Mesothelial cell of epicardium (in vitro differentiated cells): ENCODE data around the gene SLC38A3. TPM values are rescaled to one million over a fixed set of nuclear protein-coding genes. Genes with fewer than 3 reads are reported as not detected.

Source experiments
- DNase-seq, 2 experiments: peaks; one replicate each; pipeline ENCODE4 v3.0.0; 2021; ENCODE audit warnings: low spot score in 2 of 2; ENCODE audit not compliant: unreplicated experiment in 2 of 2
- H3K27ac Mint-ChIP-seq: 2 replicates; pipeline ENCODE4 v1.8.0; 2021; ENCODE audit warnings: mixed read lengths
- H3K27me3 Mint-ChIP-seq: 2 replicates; pipeline ENCODE4 v1.8.0; 2021; ENCODE audit warnings: low read depth, mixed read lengths
- H3K36me3 Mint-ChIP-seq: 2 replicates; pipeline ENCODE4 v1.8.0; 2021; ENCODE audit warnings: mixed read lengths
- H3K4me1 Mint-ChIP-seq: 2 replicates; pipeline ENCODE4 v1.8.0; 2021; ENCODE audit warnings: mixed read lengths
- H3K4me3 Mint-ChIP-seq: 2 replicates; pipeline ENCODE4 v1.8.0; 2021; ENCODE audit warnings: mild to moderate bottlenecking, moderate library complexity, mixed read lengths
- H3K9me3 Mint-ChIP-seq: 2 replicates; pipeline ENCODE4 v1.8.0; 2021; ENCODE audit warnings: mixed read lengths
- total RNA-seq: library from RNA; stranded (reverse); gene quantifications from 3 replicates; pipeline ENCODE4 v1.2.1, GENCODE V29; 2021
- TF ChIP-seq, protein P1 (sequence below): fragments of 200-600 bp; sonication (generic); IDR thresholded peaks from one replicate; pipeline ENCODE4 v1.5.0; 2021; ENCODE audit warnings: antibody characterized with exemption; ENCODE audit not compliant: unreplicated experiment

The SLC38A3 gene
- total RNA-seq, 1 donor from 2014 or later, result 1.8 TPM

DNA sequence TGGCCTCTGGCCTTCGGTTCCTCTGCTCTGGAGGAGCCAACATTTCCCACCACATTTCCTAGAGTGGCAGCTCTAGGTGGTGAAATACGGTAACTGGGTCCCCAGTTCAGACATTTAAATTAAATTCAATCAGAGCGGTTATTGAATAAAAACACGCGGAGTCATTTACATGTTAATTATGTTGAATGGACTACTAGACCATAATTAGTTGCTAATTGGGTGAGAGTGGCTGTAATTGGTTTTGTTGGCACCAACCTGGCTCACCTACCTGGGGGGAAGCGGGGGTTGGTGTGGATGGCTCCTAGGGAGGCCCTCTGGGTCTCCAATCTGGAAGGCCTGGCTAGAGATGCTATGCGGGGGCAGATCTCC is 37.2 kb upstream of the SLC38A3 start:
- Mint-ChIP-seq H3K36me3 (peaks cover 6% of the 10 kb centered on the region), H3K4me1 (peaks cover 53% of the 10 kb centered on the region), H3K9me3 (no peaks in the 10 kb centered on the region), H3K4me3 (no peak overlapping the region), H3K27me3 (no peaks in the 10 kb centered on the region), H3K27ac (peak overlapping the region; percentile 86)
- TF ChIP-seq, protein P1, sequence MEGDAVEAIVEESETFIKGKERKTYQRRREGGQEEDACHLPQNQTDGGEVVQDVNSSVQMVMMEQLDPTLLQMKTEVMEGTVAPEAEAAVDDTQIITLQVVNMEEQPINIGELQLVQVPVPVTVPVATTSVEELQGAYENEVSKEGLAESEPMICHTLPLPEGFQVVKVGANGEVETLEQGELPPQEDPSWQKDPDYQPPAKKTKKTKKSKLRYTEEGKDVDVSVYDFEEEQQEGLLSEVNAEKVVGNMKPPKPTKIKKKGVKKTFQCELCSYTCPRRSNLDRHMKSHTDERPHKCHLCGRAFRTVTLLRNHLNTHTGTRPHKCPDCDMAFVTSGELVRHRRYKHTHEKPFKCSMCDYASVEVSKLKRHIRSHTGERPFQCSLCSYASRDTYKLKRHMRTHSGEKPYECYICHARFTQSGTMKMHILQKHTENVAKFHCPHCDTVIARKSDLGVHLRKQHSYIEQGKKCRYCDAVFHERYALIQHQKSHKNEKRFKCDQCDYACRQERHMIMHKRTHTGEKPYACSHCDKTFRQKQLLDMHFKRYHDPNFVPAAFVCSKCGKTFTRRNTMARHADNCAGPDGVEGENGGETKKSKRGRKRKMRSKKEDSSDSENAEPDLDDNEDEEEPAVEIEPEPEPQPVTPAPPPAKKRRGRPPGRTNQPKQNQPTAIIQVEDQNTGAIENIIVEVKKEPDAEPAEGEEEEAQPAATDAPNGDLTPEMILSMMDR, result no peak
- DNase-seq, result no peak

DNA sequence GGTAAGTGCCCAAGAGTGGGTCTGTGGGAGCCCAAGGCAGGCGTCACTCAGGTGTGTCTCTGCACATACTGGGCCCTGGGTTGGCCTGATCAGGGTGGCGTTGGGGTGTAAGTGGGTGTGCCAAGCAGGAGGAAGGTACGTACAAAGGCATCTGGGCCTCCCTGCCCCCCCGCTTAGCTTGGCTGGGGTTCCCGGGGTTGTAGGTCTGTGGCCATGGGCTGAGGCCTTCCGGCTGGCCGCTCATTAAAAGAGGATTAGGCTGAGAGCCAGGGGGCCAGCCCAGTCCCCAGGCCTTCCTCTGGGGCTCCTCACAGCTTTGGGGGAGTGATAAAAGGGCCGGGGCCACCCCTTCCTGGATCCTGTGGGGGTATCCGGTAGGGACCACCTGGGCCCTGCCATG is 36.7 kb upstream of the SLC38A3 start:
- peaks cover 48% of the 10 kb centered on the region for H3K4me1 Mint-ChIP-seq
- H3K27me3 Mint-ChIP-seq, result no peaks in the 10 kb centered on the region
- H3K27ac Mint-ChIP-seq, result peak overlapping the region; percentile 86

DNA sequence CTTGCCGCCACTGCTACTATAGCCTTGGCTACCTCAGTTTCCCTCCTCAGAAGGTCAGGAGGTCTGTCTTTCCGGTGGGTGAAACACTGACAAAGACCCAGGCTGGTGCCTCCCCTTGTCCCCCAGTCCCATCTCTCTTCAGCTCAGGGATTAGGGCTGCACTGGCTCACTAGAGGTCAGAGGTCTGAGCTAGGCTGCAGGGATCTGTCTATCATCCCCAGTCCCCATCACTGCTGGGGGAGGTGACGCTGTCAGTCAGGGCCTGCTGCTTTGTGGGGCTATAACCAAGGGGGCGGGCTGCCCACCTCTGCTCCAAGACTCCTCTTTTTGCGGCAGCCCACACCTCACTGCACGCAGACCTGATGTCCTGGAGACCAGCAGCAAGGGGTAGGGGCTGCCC is 36.3 kb upstream of the SLC38A3 start:
- no peak overlapping the region for H3K27ac Mint-ChIP-seq
- peaks cover 44% of the 10 kb centered on the region for H3K4me1 Mint-ChIP-seq
- H3K4me3 Mint-ChIP-seq, result no peak overlapping the region
- no peak for DNase-seq
- peaks cover 8% of the 10 kb centered on the region for H3K36me3 Mint-ChIP-seq
- TF ChIP-seq, protein P1, result no peak
- H3K27me3 Mint-ChIP-seq, result peaks cover 1% of the 10 kb centered on the region
- H3K9me3 Mint-ChIP-seq, result no peaks in the 10 kb centered on the region

More for the DNA sequence above, 36.7 kb upstream of the SLC38A3 start:
- no peak for DNase-seq
- Mint-ChIP-seq H3K36me3 (peaks cover 6% of the 10 kb centered on the region), H3K9me3 (no peaks in the 10 kb centered on the region), H3K4me3 (no peak overlapping the region)
- TF ChIP-seq, protein P1, result no peak

GRCh38 chr3:50169232-50169832 is 35.7 kb upstream of the SLC38A3 start:
- Mint-ChIP-seq H3K4me3 (no peak overlapping the region), H3K4me1 (peaks cover 39% of the 10 kb centered on the region), H3K27ac (no peak overlapping the region), H3K36me3 (peaks cover 10% of the 10 kb centered on the region), H3K27me3 (peaks cover 2% of the 10 kb centered on the region), H3K9me3 (no peaks in the 10 kb centered on the region)
- DNase-seq, result no peak
- TF ChIP-seq, protein P1, result no peak

GRCh38 chr3:50169858-50170257 is 35.2 kb upstream of the SLC38A3 start:
- Mint-ChIP-seq H3K36me3 (peaks cover 6% of the 10 kb centered on the region), H3K27me3 (peaks cover 2% of the 10 kb centered on the region), H3K4me3 (no peak overlapping the region), H3K27ac (no peak overlapping the region), H3K9me3 (no peaks in the 10 kb centered on the region), H3K4me1 (peaks cover 34% of the 10 kb centered on the region)
- TF ChIP-seq, protein P1, result no peak
- no peak for DNase-seq

- H3K4me3 Mint-ChIP-seq, result no peak overlapping the region
- peaks cover 25% of the 10 kb centered on the region for H3K4me1 Mint-ChIP-seq
- no peaks in the 10 kb centered on the region for H3K9me3 Mint-ChIP-seq
- TF ChIP-seq, protein P1, result no peak
- H3K27me3 Mint-ChIP-seq, result peaks cover 3% of the 10 kb centered on the region
- no peak overlapping the region for H3K27ac Mint-ChIP-seq
- peaks cover 7% of the 10 kb centered on the region for H3K36me3 Mint-ChIP-seq
- DNase-seq, result no peak
Measured at GRCh38 chr3:50170689-50171088, 34.4 kb upstream of the SLC38A3 start.
